Thoracic aorta (tissue), 2 donors: ENCODE measurements around the gene LRRC73. TPM values are rescaled to one million over a fixed set of nuclear protein-coding genes. Genes with fewer than 3 reads are reported as not detected.
"Not testable (repeated sequence)": the region's sequence is repeated elsewhere in the genome, so short reads cannot be mapped to it uniquely, and the experiment has no call there.

ENCODE experiments used
- ATAC-seq: fragments of 150-250 bp; one replicate; pipeline ENCODE4 v1.8.0; 2017; ENCODE audit warnings: low read depth; ENCODE audit not compliant: insufficient number of reproducible peaks, low FRiP score
- DNase-seq: peaks from one replicate; pipeline ENCODE4 v3.0.0-alpha.2; 2020; ENCODE audit warnings: low spot score
- H3K27ac ChIP-seq, 2 donors: fragments of 200-600 bp; sonication (generic); 1 replicate in 1 of 2; 2 replicates in 1 of 2; pipeline ENCODE4 v1.5.1; 2016; ENCODE audit warnings: mild to moderate bottlenecking in 2 of 2, moderate library complexity in 2 of 2
- H3K27me3 ChIP-seq: fragments of 200-600 bp; sonication (generic); replicated peaks from 2 replicates; pipeline ENCODE4 v1.6.0; 2016; ENCODE audit warnings: mild to moderate bottlenecking; ENCODE audit not compliant: insufficient read depth
- H3K36me3 ChIP-seq: fragments of 200-600 bp; sonication (generic); one replicate; pipeline ENCODE4 v1.5.1; 2016
- H3K4me1 ChIP-seq, 2 donors: fragments of 200-600 bp; sonication (generic); 1 replicate in 1 of 2; 2 replicates in 1 of 2; pipeline versions ENCODE4 v1.5.1 to v1.6.0; 2016; ENCODE audit warnings: low read depth in 2 of 2, mild to moderate bottlenecking in 1 of 2; ENCODE audit not compliant: control insufficient read depth in 1 of 2
- H3K4me3 ChIP-seq: fragments of 200-600 bp; sonication (generic); 2 replicates; pipeline ENCODE4 v1.5.1; 2016; ENCODE audit warnings: mild to moderate bottlenecking
- H3K9me3 ChIP-seq: fragments of 200-600 bp; sonication (generic); 2 replicates; pipeline ENCODE4 v1.5.1; 2016
- total RNA-seq, 2 donors: library from RNA; depleted of rRNA; stranded (reverse); fragments of >200 nt; gene quantifications; one replicate each; pipeline versions ENCODE4 v1.1.0 to v1.2.3, GENCODE V29; 2016
- TF ChIP-seq, protein P1 (sequence below): fragments of 200-600 bp; sonication (generic); IDR thresholded peaks from one replicate; pipeline ENCODE4 v1.5.1; 2019; ENCODE audit warnings: antibody characterized with exemption

The LRRC73 gene
- total RNA-seq, 2 donors from 2014 or later: 0.54 to 0.63 TPM

DNA sequence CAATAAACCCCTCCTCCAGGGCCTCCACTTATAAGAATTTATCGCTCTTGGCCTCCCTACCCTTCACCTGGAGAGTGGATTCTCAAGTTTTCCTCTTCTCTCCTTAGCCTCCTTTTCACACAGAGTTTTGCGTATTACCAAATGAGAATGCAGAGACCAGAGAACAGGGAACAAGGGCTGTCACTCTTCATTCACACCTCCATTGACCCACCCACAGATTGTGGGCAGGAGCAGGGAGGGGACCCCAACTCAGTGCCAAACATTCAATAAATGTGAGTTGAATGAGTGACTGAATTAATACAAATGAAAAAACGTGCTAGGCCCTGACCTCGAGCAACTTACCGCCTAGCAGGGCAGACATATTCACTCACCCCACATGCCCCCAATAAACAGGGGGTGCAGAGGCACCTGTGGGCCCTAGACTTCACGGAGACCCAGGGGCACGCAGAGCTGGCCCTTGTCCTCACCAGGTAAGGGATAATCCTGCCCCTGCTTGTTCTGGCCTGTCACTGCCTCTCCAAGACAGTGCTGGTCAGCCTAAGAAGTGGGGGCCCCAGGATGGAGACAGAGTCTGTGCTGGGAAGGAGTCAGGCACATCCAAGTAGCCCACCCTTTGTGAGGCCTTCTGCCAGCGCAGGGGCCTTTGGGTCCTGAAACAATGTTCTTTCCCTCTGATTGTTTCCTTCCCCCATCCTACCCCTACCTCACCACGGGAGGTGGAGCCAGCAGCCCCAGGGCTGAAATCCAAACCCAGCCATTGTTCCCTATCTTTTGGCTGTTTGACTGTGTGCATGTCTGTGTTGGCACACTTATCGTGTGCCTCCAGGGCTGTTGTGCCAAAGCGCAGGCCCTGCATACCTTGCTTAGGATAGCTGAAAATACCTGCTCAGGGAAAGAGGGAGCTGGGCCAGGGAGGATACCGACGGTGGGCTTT lies 41.1 kb downstream of the LRRC73 start:
- Histone ChIP-seq H3K27me3 (no peaks in the 10 kb centered on the region), H3K36me3 (no peaks in the 10 kb centered on the region), H3K27ac (no peak overlapping the region), H3K9me3 (no peaks in the 10 kb centered on the region), H3K4me1 (no peaks in the 10 kb centered on the region), H3K4me3 (no peak overlapping the region)
- ATAC-seq: no peak
- no peak for DNase-seq
- TF ChIP-seq, protein P1, sequence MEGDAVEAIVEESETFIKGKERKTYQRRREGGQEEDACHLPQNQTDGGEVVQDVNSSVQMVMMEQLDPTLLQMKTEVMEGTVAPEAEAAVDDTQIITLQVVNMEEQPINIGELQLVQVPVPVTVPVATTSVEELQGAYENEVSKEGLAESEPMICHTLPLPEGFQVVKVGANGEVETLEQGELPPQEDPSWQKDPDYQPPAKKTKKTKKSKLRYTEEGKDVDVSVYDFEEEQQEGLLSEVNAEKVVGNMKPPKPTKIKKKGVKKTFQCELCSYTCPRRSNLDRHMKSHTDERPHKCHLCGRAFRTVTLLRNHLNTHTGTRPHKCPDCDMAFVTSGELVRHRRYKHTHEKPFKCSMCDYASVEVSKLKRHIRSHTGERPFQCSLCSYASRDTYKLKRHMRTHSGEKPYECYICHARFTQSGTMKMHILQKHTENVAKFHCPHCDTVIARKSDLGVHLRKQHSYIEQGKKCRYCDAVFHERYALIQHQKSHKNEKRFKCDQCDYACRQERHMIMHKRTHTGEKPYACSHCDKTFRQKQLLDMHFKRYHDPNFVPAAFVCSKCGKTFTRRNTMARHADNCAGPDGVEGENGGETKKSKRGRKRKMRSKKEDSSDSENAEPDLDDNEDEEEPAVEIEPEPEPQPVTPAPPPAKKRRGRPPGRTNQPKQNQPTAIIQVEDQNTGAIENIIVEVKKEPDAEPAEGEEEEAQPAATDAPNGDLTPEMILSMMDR: no peak

DNA sequence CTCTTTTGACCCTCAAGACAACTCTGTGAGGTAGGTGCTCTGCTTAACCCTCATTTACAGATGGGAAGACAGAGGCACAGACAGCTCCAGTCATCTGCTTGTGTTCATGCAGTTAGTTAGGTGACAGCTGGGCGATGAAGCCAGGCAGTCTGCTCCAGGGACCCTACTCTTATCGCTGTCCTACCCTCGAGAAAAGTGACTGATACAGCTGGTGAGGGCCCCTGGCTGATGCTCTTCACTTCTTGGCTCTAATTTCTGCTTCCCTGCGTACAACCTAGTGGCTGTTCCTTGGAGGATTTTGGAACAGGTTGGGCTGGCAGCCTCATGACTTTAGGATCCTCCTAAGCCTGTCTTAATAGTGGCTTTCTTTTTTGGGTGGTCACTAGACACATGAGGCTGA lies 41.9 kb downstream of the LRRC73 start:
- Histone ChIP-seq H3K9me3 (no peaks in the 10 kb centered on the region), H3K4me3 (no peak overlapping the region), H3K4me1 (no peaks in the 10 kb centered on the region), H3K27me3 (no peaks in the 10 kb centered on the region), H3K36me3 (no peaks in the 10 kb centered on the region), H3K27ac (no peak overlapping the region)
- TF ChIP-seq, protein P1: no peak
- ATAC-seq (no peak), DNase-seq (no peak)

GRCh38 chr6:43467752-43468151 lies 42.4 kb downstream of the LRRC73 start:
- Histone ChIP-seq H3K36me3 (no peaks in the 10 kb centered on the region), H3K27me3 (no peaks in the 10 kb centered on the region), H3K27ac (no peak overlapping the region), H3K4me3 (no peak overlapping the region), H3K9me3 (no peaks in the 10 kb centered on the region), H3K4me1 (no peaks in the 10 kb centered on the region)
- no peak for ATAC-seq
- no peak for DNase-seq
- TF ChIP-seq, protein P1: no peak

DNA sequence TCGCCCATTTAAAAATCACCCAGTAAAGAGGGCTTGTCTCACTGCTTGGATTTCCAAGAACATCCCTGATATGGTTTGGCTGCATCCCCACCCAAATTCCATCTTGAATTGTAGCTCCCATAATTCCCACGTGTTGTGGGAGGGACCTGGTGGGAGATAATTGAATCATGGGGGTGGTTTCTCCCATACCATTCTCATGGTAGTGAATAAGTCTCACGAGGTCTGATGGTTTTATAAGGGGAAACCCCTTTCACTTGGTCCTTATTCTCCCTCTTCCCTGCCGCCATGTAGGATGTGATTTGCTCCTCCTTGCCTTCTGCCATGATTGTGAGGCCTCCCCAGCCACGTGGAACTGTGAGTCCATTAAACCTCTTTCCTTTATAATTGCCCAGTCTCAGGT lies 42.9 kb downstream of the LRRC73 start:
- H3K27ac ChIP-seq, H3K9me3 ChIP-seq, H3K4me3 ChIP-seq, ATAC-seq, H3K27me3 ChIP-seq, H3K36me3 ChIP-seq, H3K4me1 ChIP-seq, DNase-seq: not testable (repeated sequence)

GRCh38 chr6:43465948-43466347 lies 44.2 kb downstream of the LRRC73 start:
- Histone ChIP-seq H3K4me3 (no peak overlapping the region), H3K27ac (no peak overlapping the region), H3K36me3 (no peaks in the 10 kb centered on the region), H3K4me1 (no peaks in the 10 kb centered on the region), H3K27me3 (peaks cover 4% of the 10 kb centered on the region), H3K9me3 (no peaks in the 10 kb centered on the region)
- TF ChIP-seq, protein P1: no peak
- DNase-seq (no peak), ATAC-seq (no peak)
